ENCODE data around the gene PRR20G.

PRR20G gene

GRCh38 chr3:127262533-127262932 lies 25.3 kb downstream of the PRR20G start:
- Histone ChIP-seq H3K27me3 (ENCODE audit: low read depth, low read length) (no peaks in the 10 kb centered on the region), H3K36me3 (ENCODE audit: control insufficient read depth in 1 of 2, insufficient read depth in 2 of 2, low read length in 2 of 2) (no peaks in the 10 kb centered on the region), H3K4me3 (ENCODE audit: low read depth in 1 of 2, low read length in 2 of 2) (no peak overlapping the region), H3K27ac (ENCODE audit: low read length) (no peak overlapping the region), H3K9me3 (ENCODE audit: control insufficient read depth in 1 of 2, low read length in 2 of 2) (no peaks in the 10 kb centered on the region), H3K4me1 (ENCODE audit: control insufficient read depth in 1 of 2, insufficient read depth in 2 of 2, low read length in 2 of 2) (no peaks in the 10 kb centered on the region)

- H3K4me3 ChIP-seq (ENCODE audit: low read depth in 1 of 2, low read length in 2 of 2): no peak overlapping the region
- no peaks in the 10 kb centered on the region for H3K4me1 ChIP-seq (ENCODE audit: control insufficient read depth in 1 of 2, insufficient read depth in 2 of 2, low read length in 2 of 2)
- H3K27ac ChIP-seq (ENCODE audit: low read length): no peak overlapping the region
- no peaks in the 10 kb centered on the region for H3K36me3 ChIP-seq (ENCODE audit: control insufficient read depth in 1 of 2, insufficient read depth in 2 of 2, low read length in 2 of 2)
- H3K9me3 ChIP-seq (ENCODE audit: control insufficient read depth in 1 of 2, low read length in 2 of 2): no peaks in the 10 kb centered on the region
- no peaks in the 10 kb centered on the region for H3K27me3 ChIP-seq (ENCODE audit: low read depth, low read length)
Measured at GRCh38 chr3:127261925-127262324, 25.9 kb downstream of the PRR20G start.

GRCh38 chr3:127260826-127261555 lies 26.9 kb downstream of the PRR20G start:
- Histone ChIP-seq H3K9me3 (ENCODE audit: control insufficient read depth in 1 of 2, low read length in 2 of 2) (no peaks in the 10 kb centered on the region), H3K27ac (ENCODE audit: low read length) (no peak overlapping the region), H3K4me3 (ENCODE audit: low read depth in 1 of 2, low read length in 2 of 2) (no peak overlapping the region), H3K36me3 (ENCODE audit: control insufficient read depth in 1 of 2, insufficient read depth in 2 of 2, low read length in 2 of 2) (no peaks in the 10 kb centered on the region), H3K4me1 (ENCODE audit: control insufficient read depth in 1 of 2, insufficient read depth in 2 of 2, low read length in 2 of 2) (no peaks in the 10 kb centered on the region), H3K27me3 (ENCODE audit: low read depth, low read length) (no peaks in the 10 kb centered on the region)

GRCh38 chr3:127260416-127260815 lies 27.4 kb downstream of the PRR20G start:
- H3K36me3 ChIP-seq (ENCODE audit: control insufficient read depth in 1 of 2, insufficient read depth in 2 of 2, low read length in 2 of 2): no peaks in the 10 kb centered on the region
- H3K4me3 ChIP-seq (ENCODE audit: low read depth in 1 of 2, low read length in 2 of 2): no peak overlapping the region
- H3K27me3 ChIP-seq (ENCODE audit: low read depth, low read length): no peaks in the 10 kb centered on the region
- no peak overlapping the region for H3K27ac ChIP-seq (ENCODE audit: low read length)
- no peaks in the 10 kb centered on the region for H3K4me1 ChIP-seq (ENCODE audit: control insufficient read depth in 1 of 2, insufficient read depth in 2 of 2, low read length in 2 of 2)
- no peaks in the 10 kb centered on the region for H3K9me3 ChIP-seq (ENCODE audit: control insufficient read depth in 1 of 2, low read length in 2 of 2)

- Histone ChIP-seq H3K27ac (ENCODE audit: low read length) (no peak overlapping the region), H3K4me1 (ENCODE audit: control insufficient read depth in 1 of 2, insufficient read depth in 2 of 2, low read length in 2 of 2) (no peaks in the 10 kb centered on the region), H3K36me3 (ENCODE audit: control insufficient read depth in 1 of 2, insufficient read depth in 2 of 2, low read length in 2 of 2) (no peaks in the 10 kb centered on the region), H3K4me3 (ENCODE audit: low read depth in 1 of 2, low read length in 2 of 2) (no peak overlapping the region), H3K27me3 (ENCODE audit: low read depth, low read length) (no peaks in the 10 kb centered on the region), H3K9me3 (ENCODE audit: control insufficient read depth in 1 of 2, low read length in 2 of 2) (no peaks in the 10 kb centered on the region)
Measured at GRCh38 chr3:127259882-127260281, 28.0 kb downstream of the PRR20G start.

- no peaks in the 10 kb centered on the region for H3K4me1 ChIP-seq (ENCODE audit: control insufficient read depth in 1 of 2, insufficient read depth in 2 of 2, low read length in 2 of 2)
- no peak overlapping the region for H3K27ac ChIP-seq (ENCODE audit: low read length)
- H3K9me3 ChIP-seq (ENCODE audit: control insufficient read depth in 1 of 2, low read length in 2 of 2): no peaks in the 10 kb centered on the region
- no peaks in the 10 kb centered on the region for H3K27me3 ChIP-seq (ENCODE audit: low read depth, low read length)
- H3K36me3 ChIP-seq (ENCODE audit: control insufficient read depth in 1 of 2, insufficient read depth in 2 of 2, low read length in 2 of 2): no peaks in the 10 kb centered on the region
- H3K4me3 ChIP-seq (ENCODE audit: low read depth in 1 of 2, low read length in 2 of 2): no peak overlapping the region
Measured at GRCh38 chr3:127258733-127259132, 29.1 kb downstream of the PRR20G start.

GRCh38 chr3:127257351-127257750 lies 30.5 kb downstream of the PRR20G start:
- H3K27me3 ChIP-seq (ENCODE audit: low read depth, low read length): no peaks in the 10 kb centered on the region
- no peak overlapping the region for H3K4me3 ChIP-seq (ENCODE audit: low read depth in 1 of 2, low read length in 2 of 2)
- no peaks in the 10 kb centered on the region for H3K36me3 ChIP-seq (ENCODE audit: control insufficient read depth in 1 of 2, insufficient read depth in 2 of 2, low read length in 2 of 2)
- H3K4me1 ChIP-seq (ENCODE audit: control insufficient read depth in 1 of 2, insufficient read depth in 2 of 2, low read length in 2 of 2): no peaks in the 10 kb centered on the region
- H3K27ac ChIP-seq (ENCODE audit: low read length): no peak overlapping the region
- no peaks in the 10 kb centered on the region for H3K9me3 ChIP-seq (ENCODE audit: control insufficient read depth in 1 of 2, low read length in 2 of 2)

GRCh38 chr3:127256733-127257271 lies 31.0 kb downstream of the PRR20G start:
- no peak overlapping the region for H3K4me3 ChIP-seq (ENCODE audit: low read depth in 1 of 2, low read length in 2 of 2)
- H3K27ac ChIP-seq (ENCODE audit: low read length): no peak overlapping the region
- no peaks in the 10 kb centered on the region for H3K4me1 ChIP-seq (ENCODE audit: control insufficient read depth in 1 of 2, insufficient read depth in 2 of 2, low read length in 2 of 2)
- no peaks in the 10 kb centered on the region for H3K36me3 ChIP-seq (ENCODE audit: control insufficient read depth in 1 of 2, insufficient read depth in 2 of 2, low read length in 2 of 2)
- H3K9me3 ChIP-seq (ENCODE audit: control insufficient read depth in 1 of 2, low read length in 2 of 2): no peaks in the 10 kb centered on the region
- H3K27me3 ChIP-seq (ENCODE audit: low read depth, low read length): no peaks in the 10 kb centered on the region

GRCh38 chr3:127256138-127256537 lies 31.7 kb downstream of the PRR20G start:
- Histone ChIP-seq H3K9me3 (ENCODE audit: control insufficient read depth in 1 of 2, low read length in 2 of 2) (no peaks in the 10 kb centered on the region), H3K4me3 (ENCODE audit: low read depth in 1 of 2, low read length in 2 of 2) (no peak overlapping the region), H3K36me3 (ENCODE audit: control insufficient read depth in 1 of 2, insufficient read depth in 2 of 2, low read length in 2 of 2) (no peaks in the 10 kb centered on the region), H3K4me1 (ENCODE audit: control insufficient read depth in 1 of 2, insufficient read depth in 2 of 2, low read length in 2 of 2) (no peaks in the 10 kb centered on the region), H3K27ac (ENCODE audit: low read length) (no peak overlapping the region), H3K27me3 (ENCODE audit: low read depth, low read length) (no peaks in the 10 kb centered on the region)

GRCh38 chr3:127255516-127255915 lies 32.3 kb downstream of the PRR20G start:
- H3K9me3 ChIP-seq (ENCODE audit: control insufficient read depth in 1 of 2, low read length in 2 of 2): no peaks in the 10 kb centered on the region
- H3K4me3 ChIP-seq (ENCODE audit: low read depth in 1 of 2, low read length in 2 of 2): no peak overlapping the region
- no peak overlapping the region for H3K27ac ChIP-seq (ENCODE audit: low read length)
- H3K4me1 ChIP-seq (ENCODE audit: control insufficient read depth in 1 of 2, insufficient read depth in 2 of 2, low read length in 2 of 2): no peaks in the 10 kb centered on the region
- no peaks in the 10 kb centered on the region for H3K36me3 ChIP-seq (ENCODE audit: control insufficient read depth in 1 of 2, insufficient read depth in 2 of 2, low read length in 2 of 2)
- H3K27me3 ChIP-seq (ENCODE audit: low read depth, low read length): no peaks in the 10 kb centered on the region

- Histone ChIP-seq H3K9me3 (ENCODE audit: control insufficient read depth in 1 of 2, low read length in 2 of 2) (no peaks in the 10 kb centered on the region), H3K4me3 (ENCODE audit: low read depth in 1 of 2, low read length in 2 of 2) (no peak overlapping the region), H3K27ac (ENCODE audit: low read length) (no peak overlapping the region), H3K4me1 (ENCODE audit: control insufficient read depth in 1 of 2, insufficient read depth in 2 of 2, low read length in 2 of 2) (no peaks in the 10 kb centered on the region), H3K36me3 (ENCODE audit: control insufficient read depth in 1 of 2, insufficient read depth in 2 of 2, low read length in 2 of 2) (no peaks in the 10 kb centered on the region), H3K27me3 (ENCODE audit: low read depth, low read length) (no peaks in the 10 kb centered on the region)
Measured at GRCh38 chr3:127254730-127255129, 33.1 kb downstream of the PRR20G start.
